Thoracic aorta (tissue), 2 donors: ENCODE data around the gene CYSRT1. TPM values are rescaled to one million over a fixed set of nuclear protein-coding genes. Genes with fewer than 3 reads are reported as not detected.

Experiments used
- ATAC-seq: fragments of 150-250 bp; one replicate; pipeline ENCODE4 v1.8.0; 2017; ENCODE audit warnings: low read depth; ENCODE audit not compliant: insufficient number of reproducible peaks, low FRiP score
- DNase-seq: peaks from one replicate; pipeline ENCODE4 v3.0.0-alpha.2; 2020; ENCODE audit warnings: low spot score
- H3K27ac ChIP-seq, 2 donors: fragments of 200-600 bp; sonication (generic); 1 replicate in 1 of 2; 2 replicates in 1 of 2; pipeline ENCODE4 v1.5.1; 2016; ENCODE audit warnings: mild to moderate bottlenecking in 2 of 2, moderate library complexity in 2 of 2
- H3K27me3 ChIP-seq: fragments of 200-600 bp; sonication (generic); replicated peaks from 2 replicates; pipeline ENCODE4 v1.6.0; 2016; ENCODE audit warnings: mild to moderate bottlenecking; ENCODE audit not compliant: insufficient read depth
- H3K36me3 ChIP-seq: fragments of 200-600 bp; sonication (generic); one replicate; pipeline ENCODE4 v1.5.1; 2016
- H3K4me1 ChIP-seq, 2 donors: fragments of 200-600 bp; sonication (generic); 1 replicate in 1 of 2; 2 replicates in 1 of 2; pipeline versions ENCODE4 v1.5.1 to v1.6.0; 2016; ENCODE audit warnings: low read depth in 2 of 2, mild to moderate bottlenecking in 1 of 2; ENCODE audit not compliant: control insufficient read depth in 1 of 2
- H3K4me3 ChIP-seq: fragments of 200-600 bp; sonication (generic); 2 replicates; pipeline ENCODE4 v1.5.1; 2016; ENCODE audit warnings: mild to moderate bottlenecking
- H3K9me3 ChIP-seq: fragments of 200-600 bp; sonication (generic); 2 replicates; pipeline ENCODE4 v1.5.1; 2016
- total RNA-seq, 2 donors: library from RNA; depleted of rRNA; stranded (reverse); fragments of >200 nt; gene quantifications; one replicate each; pipeline versions ENCODE4 v1.1.0 to v1.2.3, GENCODE V29; 2016
- TF ChIP-seq, protein P1 (sequence below): fragments of 200-600 bp; sonication (generic); IDR thresholded peaks from one replicate; pipeline ENCODE4 v1.5.1; 2019; ENCODE audit warnings: antibody characterized with exemption

Gene CYSRT1
- total RNA-seq, 2 donors from 2014 or later = not detected

GRCh38 chr9:137268538-137269201, 43.7 kb downstream of the CYSRT1 start:
- no peaks in the 10 kb centered on the region for H3K27me3 ChIP-seq
- H3K9me3 ChIP-seq = no peaks in the 10 kb centered on the region
- peaks cover 57% of the 10 kb centered on the region for H3K36me3 ChIP-seq
- peak overlapping the region; percentile 21 to 83 for H3K27ac ChIP-seq
- no peak for DNase-seq
- peaks cover 17 to 35% of the 10 kb centered on the region in 2 donors for H3K4me1 ChIP-seq
- H3K4me3 ChIP-seq = peak overlapping the region; percentile 37
- TF ChIP-seq, protein P1, sequence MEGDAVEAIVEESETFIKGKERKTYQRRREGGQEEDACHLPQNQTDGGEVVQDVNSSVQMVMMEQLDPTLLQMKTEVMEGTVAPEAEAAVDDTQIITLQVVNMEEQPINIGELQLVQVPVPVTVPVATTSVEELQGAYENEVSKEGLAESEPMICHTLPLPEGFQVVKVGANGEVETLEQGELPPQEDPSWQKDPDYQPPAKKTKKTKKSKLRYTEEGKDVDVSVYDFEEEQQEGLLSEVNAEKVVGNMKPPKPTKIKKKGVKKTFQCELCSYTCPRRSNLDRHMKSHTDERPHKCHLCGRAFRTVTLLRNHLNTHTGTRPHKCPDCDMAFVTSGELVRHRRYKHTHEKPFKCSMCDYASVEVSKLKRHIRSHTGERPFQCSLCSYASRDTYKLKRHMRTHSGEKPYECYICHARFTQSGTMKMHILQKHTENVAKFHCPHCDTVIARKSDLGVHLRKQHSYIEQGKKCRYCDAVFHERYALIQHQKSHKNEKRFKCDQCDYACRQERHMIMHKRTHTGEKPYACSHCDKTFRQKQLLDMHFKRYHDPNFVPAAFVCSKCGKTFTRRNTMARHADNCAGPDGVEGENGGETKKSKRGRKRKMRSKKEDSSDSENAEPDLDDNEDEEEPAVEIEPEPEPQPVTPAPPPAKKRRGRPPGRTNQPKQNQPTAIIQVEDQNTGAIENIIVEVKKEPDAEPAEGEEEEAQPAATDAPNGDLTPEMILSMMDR = no peak
- ATAC-seq = no peak

DNA sequence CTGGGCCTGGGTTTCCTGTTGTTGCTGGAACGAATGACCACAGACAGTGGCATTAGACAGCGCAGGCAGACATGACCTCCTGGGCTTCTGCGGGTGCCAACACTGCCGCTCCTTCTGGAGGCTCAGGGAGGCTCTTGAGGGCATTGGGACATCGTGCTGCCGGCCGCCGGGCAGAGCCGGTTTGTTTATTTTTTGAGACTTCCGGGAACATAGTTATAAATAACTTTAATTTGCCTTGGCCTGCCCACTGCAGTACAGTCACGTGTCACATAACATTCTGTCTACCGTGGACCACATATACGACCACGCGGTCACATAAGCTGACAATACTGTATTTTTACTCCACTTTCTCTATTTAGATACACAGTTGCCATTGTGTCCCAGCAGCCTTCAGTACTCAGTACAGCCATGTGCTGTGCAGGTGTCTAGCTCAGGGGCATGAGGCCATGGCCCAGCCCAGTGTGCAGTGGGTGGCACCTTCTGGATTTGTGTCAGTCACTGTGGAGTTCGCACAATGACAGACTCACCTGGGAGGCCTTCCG, 44.3 kb downstream of the CYSRT1 start:
- Histone ChIP-seq H3K36me3 (peaks cover 51% of the 10 kb centered on the region), H3K4me3 (peak overlapping the region; percentile 37), H3K27ac (peak overlapping the region; percentile 76 to 83), H3K4me1 (peaks cover 17 to 35% of the 10 kb centered on the region in 2 donors), H3K27me3 (no peaks in the 10 kb centered on the region), H3K9me3 (no peaks in the 10 kb centered on the region)
- DNase-seq = no peak
- ATAC-seq = peak; percentile 81
- TF ChIP-seq, protein P1 = no peak

DNA sequence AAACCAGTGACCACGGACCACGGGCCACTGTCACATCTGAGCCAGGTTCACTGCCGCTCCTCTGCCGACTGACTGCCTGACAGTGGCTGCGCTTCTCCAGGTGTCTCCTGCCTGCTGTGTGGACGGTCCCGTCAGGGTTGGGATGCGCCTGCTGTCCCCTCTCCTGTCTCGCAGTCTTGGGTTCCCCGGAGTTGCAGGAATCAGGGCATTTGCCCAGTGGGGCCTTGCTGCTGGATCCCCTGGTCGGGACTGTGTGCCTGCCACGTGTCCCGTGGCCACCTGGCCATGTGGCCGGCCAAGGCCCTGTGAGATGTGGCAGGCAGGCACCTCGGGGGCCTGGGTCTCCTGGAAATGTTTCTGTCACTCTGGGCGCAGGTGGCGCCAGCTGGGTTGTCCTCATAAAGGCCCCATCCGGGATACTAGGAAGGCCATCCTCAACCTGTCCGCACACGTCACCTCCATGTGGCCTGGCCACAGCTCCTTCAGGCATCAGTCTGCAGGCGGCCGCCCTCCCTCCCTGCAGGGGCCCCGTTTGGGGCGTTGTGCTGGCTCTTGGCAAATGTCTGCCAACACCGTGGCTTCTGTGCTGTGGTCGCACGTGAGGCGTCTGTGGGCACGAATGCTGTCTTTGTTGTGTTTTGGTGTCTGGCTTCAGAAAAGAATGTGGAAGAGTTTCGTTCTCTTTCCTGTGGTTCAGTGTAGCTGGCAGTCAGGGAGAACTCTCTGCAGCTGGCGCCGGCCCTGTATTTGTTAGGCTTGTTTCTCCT, 46.1 kb downstream of the CYSRT1 start:
- Histone ChIP-seq H3K4me3 (no peak overlapping the region), H3K9me3 (no peaks in the 10 kb centered on the region), H3K27me3 (no peaks in the 10 kb centered on the region), H3K4me1 (peaks cover 19 to 43% of the 10 kb centered on the region in 2 donors), H3K27ac (peak overlapping the region in 1 of 2 donors; percentile 61), H3K36me3 (peaks cover 36% of the 10 kb centered on the region)
- TF ChIP-seq, protein P1 = no peak
- ATAC-seq (no peak), DNase-seq (no peak)

DNA sequence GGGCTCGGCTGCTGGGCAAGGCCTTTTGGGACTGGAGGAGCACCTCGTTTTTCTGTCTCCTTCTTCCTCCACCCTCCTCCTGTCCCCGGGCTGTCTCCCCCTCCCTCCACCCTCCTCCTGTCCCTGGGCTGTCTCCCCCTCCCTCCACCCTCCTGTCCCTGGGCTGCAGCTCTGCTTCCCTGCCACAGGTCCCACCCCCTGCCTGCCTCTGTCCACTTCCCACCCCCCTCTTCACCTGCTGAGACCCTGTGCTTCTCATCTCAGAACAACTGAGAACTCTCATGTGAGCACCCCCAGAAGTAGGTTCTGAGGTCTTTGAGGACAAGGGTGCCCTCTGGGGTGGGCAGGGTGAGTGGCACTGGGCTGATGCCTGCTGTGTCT, 46.7 kb downstream of the CYSRT1 start:
- ATAC-seq (no peak), DNase-seq (no peak)
- TF ChIP-seq, protein P1 = no peak
- Histone ChIP-seq H3K27ac (peak overlapping the region in 1 of 2 donors; percentile 61), H3K27me3 (no peaks in the 10 kb centered on the region), H3K36me3 (peaks cover 30% of the 10 kb centered on the region), H3K4me3 (no peak overlapping the region), H3K4me1 (peaks cover 24 to 48% of the 10 kb centered on the region in 2 donors), H3K9me3 (no peaks in the 10 kb centered on the region)
